NCI-H2196 (cell line): ENCODE data around the gene STK36.

Experiments
- DNase-seq: peaks from one replicate; lab custom pipeline; 2025; ENCODE audit not compliant: unreplicated experiment; lab: John Stamatoyannopoulos, UW

The STK36 gene

GRCh38 chr2:218662827-218663226 lies 9.1 kb upstream of the STK36 start:
- no peak for DNase-seq

- DNase-seq: no peak
These were observed 8.0 kb upstream of the STK36 start for GRCh38 chr2:218663901-218664300.

- DNase-seq: no peak
These were observed 7.2 kb upstream of the STK36 start for GRCh38 chr2:218664653-218665052.

- DNase-seq: peak; percentile 7
These were observed 711 bp upstream of the STK36 start for GRCh38 chr2:218671097-218671653.

- DNase-seq: no peak
These were observed 7.2 kb downstream of the STK36 start for GRCh38 chr2:218679119-218679518.

GRCh38 chr2:218680061-218680460 lies 8.2 kb downstream of the STK36 start:
- no peak for DNase-seq

GRCh38 chr2:218687400-218688060 lies 15.6 kb downstream of the STK36 start:
- peak; percentile 74 for DNase-seq

- DNase-seq: no peak
These were observed 19.3 kb downstream of the STK36 start for GRCh38 chr2:218691234-218691633.

- no peak for DNase-seq
These were observed 22.7 kb downstream of the STK36 start for GRCh38 chr2:218694405-218695145.

GRCh38 chr2:218698885-218699284 lies 27.0 kb downstream of the STK36 start:
- DNase-seq: no peak

GRCh38 chr2:218701806-218702205 lies 29.9 kb downstream of the STK36 start:
- no peak for DNase-seq

- DNase-seq: no peak
These were observed 31.5 kb downstream of the STK36 start for GRCh38 chr2:218703341-218703740.

GRCh38 chr2:218708086-218708485 lies 36.2 kb downstream of the STK36 start:
- no peak for DNase-seq

GRCh38 chr2:218709908-218710307 lies 38.0 kb downstream of the STK36 start:
- DNase-seq: no peak

GRCh38 chr2:218710334-218710686 lies 38.4 kb downstream of the STK36 start:
- DNase-seq: no peak

- DNase-seq: peak; percentile 97
These were observed 39.0 kb downstream of the STK36 start, which contains the start of gene TTLL4 for GRCh38 chr2:218710687-218711549. Gene TTLL4 (plus strand): TSS chr2:218710835. CDS start chr2:218737677, 26,842 bp downstream.

- no peak for DNase-seq
These were observed 39.7 kb downstream of the STK36 start for GRCh38 chr2:218711550-218711929.

GRCh38 chr2:218713922-218714321 lies 42.0 kb downstream of the STK36 start:
- no peak for DNase-seq

GRCh38 chr2:218716070-218716469 lies 44.2 kb downstream of the STK36 start:
- no peak for DNase-seq

- peak; percentile 33 for DNase-seq
These were observed 45.4 kb downstream of the STK36 start for GRCh38 chr2:218717262-218717661.

GRCh38 chr2:218718058-218718457 lies 46.2 kb downstream of the STK36 start:
- no peak for DNase-seq
